NCI-H446 (cell line): ENCODE results near the gene TENM3.
A peak's percentile ranks its signal among the peaks of the same experiment; 100 is the strongest.

Experiments used
- DNase-seq, 2 experiments: peaks; one replicate each; lab custom pipeline; 2025; lab: John Stamatoyannopoulos, UW

TENM3 gene

GRCh38 chr4:182776376-182777105 lies 533.3 kb downstream of the TENM3 start:
- no peak for DNase-seq

DNA sequence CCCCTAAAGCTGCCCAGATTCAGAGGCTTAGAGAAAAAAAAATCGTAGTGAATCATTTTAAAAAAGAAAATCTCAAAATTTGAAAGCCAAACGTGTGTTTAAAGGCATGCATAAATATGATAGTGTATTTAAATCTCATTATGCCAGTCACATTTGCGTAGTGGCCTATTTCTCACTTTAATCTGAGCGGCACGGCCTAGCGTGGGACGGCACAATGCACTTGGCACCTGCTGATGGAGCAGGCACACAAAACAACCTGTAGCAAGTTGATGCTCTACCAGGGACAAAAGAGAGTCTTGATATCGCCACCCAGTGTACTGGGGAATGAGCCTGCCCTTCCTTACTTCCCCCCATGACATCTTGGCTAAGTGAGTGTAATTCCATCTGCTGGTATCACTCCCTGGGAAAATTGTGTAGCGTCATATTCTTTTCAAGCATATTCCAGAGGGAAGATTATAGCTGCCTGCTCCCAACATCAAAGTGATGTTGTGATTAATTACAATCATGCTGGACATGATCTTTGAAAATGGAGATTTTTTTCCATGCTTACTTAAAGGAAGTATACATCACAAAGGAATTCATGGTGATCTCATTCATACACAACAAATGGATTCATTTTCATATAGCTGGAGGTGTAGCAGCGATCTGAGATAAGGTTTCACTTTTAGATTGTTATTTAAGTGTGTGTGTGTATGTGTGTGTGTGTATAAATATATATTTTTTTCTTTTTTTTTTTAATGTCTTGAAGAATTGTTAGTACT lies 535.2 kb downstream of the TENM3 start:
- DNase-seq: no peak

DNA sequence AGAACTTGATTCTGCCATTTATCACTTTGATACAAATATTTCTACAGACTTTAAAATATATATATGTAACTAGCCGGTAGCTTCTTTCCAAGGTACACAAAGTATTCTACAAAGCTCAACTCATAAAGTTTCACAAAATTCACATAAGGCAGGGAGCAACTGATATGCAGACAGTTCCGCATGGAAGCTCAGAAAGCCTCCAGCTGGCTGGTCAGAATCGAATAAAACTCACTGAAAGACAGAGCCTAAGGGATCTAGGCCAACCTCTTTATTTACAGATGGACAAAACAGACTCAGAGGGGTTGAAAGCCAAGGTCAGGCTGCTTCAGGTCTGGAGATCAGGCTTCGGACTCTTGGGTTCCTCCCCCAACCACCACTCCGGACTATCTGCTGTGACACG lies 543.8 kb downstream of the TENM3 start:
- no peak for DNase-seq

GRCh38 chr4:182788201-182788600 lies 545.0 kb downstream of the TENM3 start:
- DNase-seq: no peak

DNA sequence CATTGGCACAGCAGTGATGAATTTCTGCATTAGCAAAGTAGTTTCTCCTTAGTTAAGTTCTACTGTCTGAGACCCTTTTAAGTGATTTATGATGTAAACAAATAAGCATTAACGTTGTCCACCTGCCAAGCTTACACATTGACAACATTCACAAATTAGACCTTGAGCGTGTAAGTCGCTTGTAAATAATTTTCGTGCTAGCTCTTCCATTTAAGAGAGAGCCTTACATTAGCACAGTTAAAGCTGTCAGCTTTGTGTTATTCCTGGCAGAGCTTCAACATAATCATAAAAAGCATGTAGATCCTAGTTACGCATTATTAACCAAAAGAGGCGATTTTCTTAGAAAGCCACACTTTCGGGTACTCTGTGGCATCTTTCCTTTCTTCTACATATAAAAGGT lies 546.3 kb downstream of the TENM3 start:
- DNase-seq: no peak

GRCh38 chr4:182795446-182796238 lies 552.4 kb downstream of the TENM3 start:
- DNase-seq: no peak

DNA sequence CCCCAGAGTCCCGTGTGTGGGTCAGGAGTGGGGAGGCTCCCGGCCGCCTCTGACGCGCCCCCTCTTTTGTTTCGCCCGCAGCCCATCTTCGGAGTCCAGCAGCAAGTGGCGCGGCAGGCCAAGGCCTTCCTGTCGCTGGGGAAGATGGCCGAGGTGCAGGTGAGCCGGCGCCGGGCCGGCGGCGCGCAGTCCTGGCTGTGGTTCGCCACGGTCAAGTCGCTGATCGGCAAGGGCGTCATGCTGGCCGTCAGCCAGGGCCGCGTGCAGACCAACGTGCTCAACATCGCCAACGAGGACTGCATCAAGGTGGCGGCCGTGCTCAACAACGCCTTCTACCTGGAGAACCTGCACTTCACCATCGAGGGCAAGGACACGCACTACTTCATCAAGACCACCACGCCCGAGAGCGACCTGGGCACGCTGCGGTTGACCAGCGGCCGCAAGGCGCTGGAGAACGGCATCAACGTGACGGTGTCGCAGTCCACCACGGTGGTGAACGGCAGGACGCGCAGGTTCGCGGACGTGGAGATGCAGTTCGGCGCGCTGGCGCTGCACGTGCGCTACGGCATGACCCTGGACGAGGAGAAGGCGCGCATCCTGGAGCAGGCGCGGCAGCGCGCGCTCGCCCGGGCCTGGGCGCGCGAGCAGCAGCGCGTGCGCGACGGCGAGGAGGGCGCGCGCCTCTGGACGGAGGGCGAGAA lies 556.5 kb downstream of the TENM3 start:
- no peak for DNase-seq

DNA sequence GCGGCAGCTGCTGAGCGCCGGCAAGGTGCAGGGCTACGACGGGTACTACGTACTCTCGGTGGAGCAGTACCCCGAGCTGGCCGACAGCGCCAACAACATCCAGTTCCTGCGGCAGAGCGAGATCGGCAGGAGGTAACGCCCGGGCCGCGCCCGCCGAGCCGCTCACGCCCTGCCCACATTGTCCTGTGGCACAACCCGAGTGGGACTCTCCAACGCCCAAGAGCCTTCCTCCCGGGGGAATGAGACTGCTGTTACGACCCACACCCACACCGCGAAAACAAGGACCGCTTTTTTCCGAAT lies 557.0 kb downstream of the TENM3 start:
- no peak for DNase-seq

- no peak for DNase-seq
Measured at GRCh38 chr4:182801636-182802035, 558.4 kb downstream of the TENM3 start.

- no peak for DNase-seq
Measured at GRCh38 chr4:182802621-182803020, 559.4 kb downstream of the TENM3 start.

DNA sequence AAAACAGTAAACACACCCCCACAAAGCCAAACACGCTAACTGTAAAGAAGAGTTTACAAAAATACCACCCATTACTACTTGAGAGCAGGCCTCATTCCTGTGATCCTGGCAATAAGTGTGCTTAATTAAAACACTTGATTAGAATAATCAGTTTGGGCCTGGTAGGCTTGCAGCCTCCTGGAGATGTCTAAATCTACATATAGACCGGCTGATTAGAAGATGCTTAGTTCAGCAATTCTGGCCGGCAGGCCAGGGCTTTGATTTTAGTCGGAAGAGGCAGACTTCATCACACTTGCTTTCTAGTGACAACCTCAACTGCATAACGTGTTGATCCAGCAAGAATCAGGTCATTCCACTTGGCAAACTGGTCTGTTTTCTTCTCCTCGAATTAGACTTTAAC lies 560.0 kb downstream of the TENM3 start:
- no peak for DNase-seq

DNA sequence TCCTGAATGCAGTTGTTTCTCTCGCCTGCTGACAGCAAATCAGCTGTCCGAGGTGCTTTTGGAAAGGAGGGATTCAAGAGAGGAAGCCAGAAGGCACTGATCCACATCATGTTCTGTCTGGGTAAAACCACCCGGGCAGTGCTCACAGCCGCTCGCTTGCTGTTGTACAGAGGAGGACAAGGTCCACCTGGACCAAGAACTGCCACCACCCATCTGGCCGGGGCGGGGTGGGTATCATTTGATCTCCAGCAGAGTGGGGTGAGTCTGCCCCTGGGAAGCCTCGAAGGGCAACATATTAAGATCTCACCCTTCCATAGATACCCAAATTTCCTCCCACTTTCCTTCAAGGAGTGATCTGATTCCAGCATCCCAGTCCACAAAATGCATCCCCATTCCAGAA lies 560.9 kb downstream of the TENM3 start:
- DNase-seq: no peak

- DNase-seq: no peak
Measured at GRCh38 chr4:182805321-182805720, 562.1 kb downstream of the TENM3 start.

DNA sequence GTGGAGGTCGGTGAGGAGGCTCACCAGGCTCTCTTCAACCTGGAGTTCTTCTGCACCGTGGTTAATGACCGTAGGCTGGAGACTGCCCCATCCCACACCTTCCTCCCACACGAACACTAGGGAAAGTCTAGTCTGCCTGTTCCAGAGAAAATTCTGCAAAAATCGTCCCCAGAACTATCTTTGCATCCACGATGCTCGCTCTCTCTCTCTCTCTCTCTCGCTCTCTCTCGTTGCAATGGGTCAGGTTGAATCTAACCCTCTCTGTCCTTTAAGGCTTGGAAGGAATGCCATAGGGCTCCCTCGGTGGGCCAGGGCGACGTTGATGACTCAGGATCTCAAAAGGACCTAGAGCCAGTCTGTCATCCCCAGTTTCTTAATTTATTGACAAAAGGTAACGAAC lies 562.5 kb downstream of the TENM3 start:
- no peak for DNase-seq

DNA sequence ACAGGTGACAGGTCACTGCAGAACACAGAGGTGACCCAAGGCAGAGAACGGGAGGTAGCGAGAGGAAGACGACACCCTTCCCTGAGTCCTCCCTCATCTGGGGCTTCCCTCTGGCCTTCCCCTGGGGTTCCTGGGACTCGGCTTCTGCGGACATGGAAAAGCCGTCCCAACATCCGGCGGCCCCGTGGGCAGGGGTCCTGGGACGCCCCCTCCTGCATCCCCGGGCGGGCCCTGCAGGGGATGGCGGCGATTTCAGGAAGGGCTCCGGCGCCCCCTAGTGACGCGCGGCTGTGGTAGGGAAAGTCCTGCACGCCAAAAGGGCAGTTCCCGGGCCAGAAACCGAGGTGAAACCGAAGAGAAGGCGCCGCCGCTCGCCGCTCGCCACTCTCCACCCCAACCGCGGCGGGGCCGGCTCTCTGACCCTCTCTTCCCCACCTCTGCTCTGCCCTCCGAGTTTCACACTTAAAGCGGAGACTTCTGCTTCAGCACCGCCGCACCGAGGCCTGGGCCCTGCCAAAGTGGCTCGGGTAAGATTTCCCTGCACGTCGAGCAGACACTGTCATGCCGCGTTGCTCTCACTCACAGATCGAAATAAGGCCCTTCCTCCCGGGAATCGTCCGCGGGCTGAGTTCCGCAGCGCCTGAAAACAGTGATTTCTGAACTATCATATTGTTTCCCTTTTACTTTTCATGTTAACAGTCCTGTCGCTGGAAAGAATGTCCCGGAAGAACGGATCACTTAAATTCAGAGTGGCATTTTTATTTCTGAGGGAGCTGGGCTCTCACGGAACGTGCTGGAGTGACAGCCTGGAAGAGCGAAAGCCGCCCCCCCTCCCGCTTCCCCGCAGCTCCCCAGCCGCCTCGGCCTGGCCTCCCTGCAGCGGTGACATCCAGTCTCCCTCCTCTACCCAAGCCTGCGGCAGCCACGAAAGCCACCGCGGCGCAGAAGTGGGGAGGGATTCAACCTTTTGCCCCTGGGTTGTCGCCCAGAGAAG lies 563.4 kb downstream of the TENM3 start:
- DNase-seq: peak in 1 of 2 experiments; percentile 8

DNA sequence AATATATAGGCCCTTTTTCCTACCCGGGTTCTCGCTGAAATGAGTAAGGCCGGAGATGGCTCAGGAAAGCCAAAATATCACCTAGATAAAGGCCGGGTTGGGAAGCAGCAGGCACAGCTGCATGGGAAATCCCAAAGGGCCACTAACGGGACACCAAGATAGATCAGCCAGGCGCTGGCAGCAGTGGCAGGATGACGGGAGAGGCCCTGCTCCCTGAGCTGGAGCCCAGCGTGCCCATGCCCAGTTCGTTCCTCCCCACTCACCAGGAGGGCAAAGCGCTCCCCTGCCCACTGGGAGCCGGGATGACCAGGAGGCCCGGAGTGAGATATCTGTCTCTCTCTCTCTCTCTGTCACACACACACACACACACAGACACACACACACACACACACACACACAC lies 564.1 kb downstream of the TENM3 start:
- DNase-seq: no peak

DNA sequence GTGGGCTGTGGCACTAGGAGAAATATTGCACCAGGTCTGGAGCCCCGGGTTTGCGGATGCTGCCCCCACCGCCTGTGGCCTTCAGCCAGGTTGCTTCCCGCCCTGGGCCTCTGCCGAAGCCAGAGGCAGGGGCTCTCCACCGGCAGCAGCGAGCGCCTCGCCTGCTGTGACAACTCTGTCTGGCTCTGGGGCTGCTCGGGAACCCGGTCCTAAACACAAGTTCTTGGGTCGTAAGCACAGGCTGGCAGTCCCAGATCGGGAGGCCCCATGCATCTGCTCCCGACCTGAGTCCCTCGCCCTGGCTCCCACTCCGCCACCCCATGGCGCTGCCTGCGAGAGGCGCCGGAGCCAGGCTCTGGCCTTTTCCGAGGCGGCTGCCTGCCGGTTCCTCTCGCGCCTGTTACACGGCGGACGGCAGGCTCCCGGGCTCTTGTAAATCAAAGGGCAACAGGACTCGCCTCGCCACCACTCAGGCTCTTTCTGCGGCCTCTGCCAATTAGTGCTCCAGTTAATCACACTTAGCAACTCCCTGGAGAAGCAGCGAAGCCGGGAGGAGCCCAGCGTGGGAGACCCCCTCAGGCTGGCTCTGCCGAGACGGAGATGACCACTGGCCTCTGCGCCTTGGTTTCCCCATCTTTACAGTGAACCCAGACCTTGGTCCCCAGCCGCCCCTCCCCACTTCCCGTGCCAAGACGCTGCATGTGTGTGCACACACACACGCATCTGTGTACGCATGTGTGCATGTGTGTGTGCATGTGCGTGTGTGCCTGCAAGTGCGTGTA lies 564.8 kb downstream of the TENM3 start:
- DNase-seq: no peak

GRCh38 chr4:182808673-182809416 lies 565.6 kb downstream of the TENM3 start:
- no peak for DNase-seq

GRCh38 chr4:182809417-182810102 lies 566.4 kb downstream of the TENM3 start:
- DNase-seq: no peak
